Purkinje cell (primary cell): ENCODE results near the gene CD72. TPM values are rescaled to one million over a fixed set of nuclear protein-coding genes. Genes with fewer than 3 reads are reported as not detected.

Source experiments
- polyA plus RNA-seq: library from polyadenylated mRNA; unstranded; fragments of >200 nt; fragmentation: Nextera tagmentation; gene quantifications from 2 replicates; pipeline ENCODE4 v1.2.1, GENCODE V29; 2014

The CD72 gene
- polyA plus RNA-seq: not detected in 2 replicates

DNA sequence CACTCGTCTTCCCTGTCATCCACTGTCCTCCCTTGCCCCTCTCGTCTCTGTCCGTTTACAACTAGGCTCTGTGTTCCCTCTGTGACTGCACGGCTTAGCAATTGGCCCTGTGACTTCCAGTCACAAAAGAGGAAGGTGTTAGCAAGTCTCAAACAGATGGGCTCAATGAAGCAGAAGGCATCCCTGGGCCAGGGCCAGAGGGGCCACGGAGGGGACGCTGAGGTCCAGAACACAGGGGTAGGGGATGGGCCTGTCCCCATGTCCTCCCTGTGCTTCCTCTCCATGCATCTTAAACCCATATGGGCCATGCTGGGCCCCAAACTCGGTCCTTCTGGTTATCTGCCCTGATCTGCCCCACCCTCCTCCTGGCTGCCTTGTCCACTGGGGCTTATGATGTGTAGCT, at the start of gene CD72:
TSS of gene CD72 (minus strand) at position 89 of the 403 bp plus-strand sequence. CDS start 110 bp downstream, outside the sequence.

DNA sequence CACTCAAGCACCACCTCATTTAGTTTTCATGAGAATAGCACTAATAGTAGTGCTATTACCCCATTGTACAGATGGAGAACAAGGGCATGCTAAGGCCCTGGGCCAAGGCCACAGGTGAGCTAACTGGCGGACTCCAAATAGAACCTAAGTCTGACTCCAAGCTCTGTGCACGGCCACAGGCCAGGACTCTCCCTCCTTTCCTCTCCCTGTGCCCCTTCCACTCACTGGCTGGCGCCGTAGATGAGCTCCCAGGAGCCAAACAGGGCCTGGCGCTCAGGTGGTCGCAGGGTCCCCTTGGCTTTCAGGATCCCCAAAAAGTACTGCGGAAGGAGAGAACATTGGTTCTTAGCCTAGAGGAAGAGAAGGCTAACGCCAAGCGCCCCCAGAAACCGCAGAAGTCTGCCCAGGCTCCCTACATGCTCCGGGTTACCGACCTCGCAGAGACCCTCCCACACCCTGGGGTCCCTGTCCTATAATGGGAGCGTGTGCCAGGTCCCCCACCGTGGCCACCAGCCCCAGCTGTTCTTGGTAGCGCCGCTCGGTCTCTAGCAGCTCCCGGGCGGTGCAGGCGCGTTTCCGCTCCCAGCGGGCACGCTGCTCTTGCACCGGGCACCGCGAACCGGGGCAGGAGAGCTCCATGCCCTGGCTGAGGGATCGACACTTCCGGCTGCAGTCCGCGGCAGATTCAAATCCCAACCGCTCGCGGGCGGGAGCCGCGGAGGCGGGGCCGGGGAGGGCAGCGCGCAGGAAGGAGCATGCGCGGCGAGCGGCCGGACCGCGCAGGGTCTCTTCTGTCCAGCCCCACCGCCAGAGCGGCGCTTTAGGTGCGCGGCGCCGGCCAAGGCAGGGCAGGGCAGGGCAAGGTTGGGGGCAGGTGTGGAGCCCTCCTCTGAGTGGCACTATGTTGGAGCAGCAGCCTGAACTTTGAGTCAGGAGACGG, 46.6 kb upstream of the CD72 start, which contains the start of gene ARHGEF39:
TSS of gene ARHGEF39 (minus strand) at position 665 of the 940 bp plus-strand sequence. CDS start at position 639, 26 bp downstream.

GRCh38 chr9:35658137-35658967, 40.1 kb upstream of the CD72 start, which contains the start of gene CCDC107:
Gene CCDC107, plus strand, starts transcription at chr9:35658292. Its CDS starts 88 bp downstream, at chr9:35658380.

DNA sequence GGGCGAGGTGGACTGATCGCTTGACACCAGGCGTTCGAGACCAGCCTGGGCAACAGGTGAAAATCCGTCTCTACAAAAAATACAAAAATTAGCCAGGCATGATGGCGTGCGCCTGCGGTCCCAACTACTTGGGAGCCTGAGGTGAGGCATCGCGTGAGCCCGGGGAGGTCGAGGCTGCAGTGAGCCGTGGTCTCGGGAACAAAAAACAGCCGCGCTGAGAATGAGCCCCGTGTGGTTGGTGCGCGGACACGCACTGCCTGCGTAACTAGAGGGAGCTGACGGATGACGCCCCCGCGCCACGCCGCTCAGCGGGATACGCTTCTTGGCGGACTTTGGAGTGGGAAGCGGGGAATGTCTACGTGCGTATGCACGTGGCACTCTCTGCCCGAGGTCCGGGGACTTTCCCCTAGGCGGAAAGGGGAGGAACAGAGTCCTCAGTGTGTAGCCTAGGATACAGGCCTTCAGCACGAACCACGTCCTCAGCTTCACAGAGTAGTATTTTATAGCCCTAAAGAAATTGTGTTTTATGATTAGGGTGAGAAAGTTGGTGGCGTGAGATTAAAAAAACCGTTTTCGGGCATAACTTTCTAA, 39.4 kb upstream of the CD72 start, which contains the start of gene RMRP:
TSS of gene RMRP (minus strand) at position 474 of the 591 bp plus-strand sequence.

GRCh38 chr9:35650341-35651158, 32.3 kb upstream of the CD72 start, which contains the start of gene SIT1:
Gene SIT1, minus strand, starts transcription at chr9:35650931. Its CDS starts 78 bp downstream, at chr9:35650853.

GRCh38 chr9:35604578-35605350, 13.4 kb downstream of the CD72 start, which contains the start of gene TESK1:
Gene TESK1, plus strand, starts transcription at chr9:35605262. Its CDS starts 358 bp downstream, at chr9:35605620.

Other genes starting within 250 kb of the CD72 start
- gene RUSC2, start 128.3 kb downstream of the CD72 start, polyA plus RNA-seq: 2.2 and 3.3 TPM in 2 replicates
- 2.9 and 3.3 TPM in 2 replicates for gene TESK1, start 13.2 kb downstream of the CD72 start, polyA plus RNA-seq
- gene SIT1, start 32.5 kb upstream of the CD72 start, polyA plus RNA-seq: not detected in 2 replicates
- not detected in 2 replicates for gene RMRP, start 39.6 kb upstream of the CD72 start, polyA plus RNA-seq
- gene CCDC107, start 39.9 kb upstream of the CD72 start, polyA plus RNA-seq: 6.2 and 18.5 TPM in 2 replicates
- gene ARHGEF39, start 46.8 kb upstream of the CD72 start, polyA plus RNA-seq: 0.21 TPM in 1 of 2 replicates, not detected in the other
- gene CA9, start 55.5 kb upstream of the CD72 start, polyA plus RNA-seq: not detected in 2 replicates
- 11.3 and 17.9 TPM in 2 replicates for gene TPM2, start 71.5 kb upstream of the CD72 start, polyA plus RNA-seq
- gene TLN1, start 113.8 kb upstream of the CD72 start, polyA plus RNA-seq: 0.22 and 1.1 TPM in 2 replicates
- 14.3 and 17.7 TPM in 2 replicates for gene CREB3, start 114.3 kb upstream of the CD72 start, polyA plus RNA-seq
- gene GBA2, start 130.8 kb upstream of the CD72 start, polyA plus RNA-seq: 41.6 and 47.0 TPM in 2 replicates
- gene RGP1, start 130.9 kb upstream of the CD72 start, polyA plus RNA-seq: 0.98 and 2.6 TPM in 2 replicates
- gene MSMP, start 135.9 kb upstream of the CD72 start, polyA plus RNA-seq: 5.6 TPM in 1 of 2 replicates, not detected in the other
- gene NPR2, start 173.2 kb upstream of the CD72 start, polyA plus RNA-seq: 13.5 and 29.0 TPM in 2 replicates
- gene SPAG8, start 193.8 kb upstream of the CD72 start, polyA plus RNA-seq: 1.3 and 6.8 TPM in 2 replicates
- 14.5 and 34.4 TPM in 2 replicates for gene HINT2, start 196.6 kb upstream of the CD72 start, polyA plus RNA-seq
- not detected in 2 replicates for gene FAM221B, start 210.3 kb upstream of the CD72 start, polyA plus RNA-seq
- gene TMEM8B, start 210.8 kb upstream of the CD72 start, polyA plus RNA-seq: 7.1 and 9.0 TPM in 2 replicates